GM12878 (cell line): ENCODE data around the gene KLHL18. TPM values are rescaled to one million over a fixed set of nuclear protein-coding genes. Genes with fewer than 3 reads are reported as not detected.

Source experiments
- ATAC-seq: fragments of 200-7000 bp; cut with Tn5 transposase; 3 replicates; pipeline ENCODE4 v1.9.1; 2020; ENCODE audit warnings: mild to moderate bottlenecking, moderate library complexity
- Bru-seq: library from RNA; stranded (reverse); fragments of 400-500 nt; gene quantifications from one replicate; lab custom pipeline; 2021; lab: Mats Ljungman, UMichigan
- BruChase-seq, 2 experiments: library from RNA; stranded (reverse); fragments of 400-500 nt; gene quantifications; one replicate each; lab custom pipeline; 2021; lab: Mats Ljungman, UMichigan
- BruUV-seq: library from RNA; stranded (reverse); fragments of 400-500 nt; replicated peaks from 2 replicates; lab custom pipeline; 2021; lab: Mats Ljungman, UMichigan
- CTCF ChIA-PET: fragments of 300-600 bp; sonication (Branson Sonifier 250); formaldehyde crosslinking; extraction: SDS; loops from one replicate; lab custom pipeline; 2021; ENCODE audit warnings: inconsistent platforms; lab: Yijun Ruan, JAX
- POLR2A ChIA-PET: fragments of 350-600 bp; formaldehyde crosslinking; extraction: SDS; loops from one replicate; lab custom pipeline; 2021; ENCODE audit warnings: inconsistent platforms; lab: Charles Lee
- RAD21 ChIA-PET: fragments of 300-600 bp; sonication (Branson Sonifier 250); formaldehyde crosslinking; loops from one replicate; lab custom pipeline; 2023; ENCODE audit warnings: antibody characterized with exemption; ENCODE audit not compliant: unreplicated experiment; lab: Charles Lee
- SMC1A ChIA-PET: fragments of 300-600 bp; sonication (Branson Sonifier 250); formaldehyde crosslinking; loops from one replicate; lab custom pipeline; 2023; ENCODE audit not compliant: unreplicated experiment, uncharacterized antibody; lab: Charles Lee
- DNase-seq: peaks from one replicate; pipeline ENCODE4 v3.0.0-alpha.2; 2011; ENCODE audit warnings: low read depth, low spot score
- FAIRE-seq: peaks from 3 replicates; lab custom pipeline; 2011; peaks lifted over from hg19 to GRCh38; lab: Jason Lieb, UNC
- H2AFZ ChIP-seq: 2 replicates; pipeline ENCODE4 v1.6.0; 2011; ENCODE audit warnings: low read depth, low read length, control low read depth; ENCODE audit not compliant: control insufficient read depth
- H3K27ac ChIP-seq: 2 replicates; pipeline ENCODE4 v1.5.1; 2011; ENCODE audit warnings: control low read depth; ENCODE audit not compliant: control insufficient read depth, insufficient read depth
- H3K27me3 ChIP-seq, 2 experiments: replicated peaks in 1 of 2; 2 replicates each; pipeline versions ENCODE4 v1.6.0 to v1.6.1; 2011; ENCODE audit warnings: low read length in 1 of 2; ENCODE audit not compliant: control insufficient read depth in 2 of 2, insufficient read depth in 2 of 2
- H3K36me3 ChIP-seq, 2 experiments: 2 replicates each; pipeline ENCODE4 v1.5.1; 2011; ENCODE audit warnings: low read length in 1 of 2; ENCODE audit not compliant: control insufficient read depth in 2 of 2, insufficient read depth in 2 of 2
- H3K4me1 ChIP-seq: 2 replicates; pipeline ENCODE4 v1.6.1; 2011; ENCODE audit warnings: mild to moderate bottlenecking, low read length, moderate library complexity, mixed read lengths; ENCODE audit not compliant: control insufficient read depth, insufficient read depth
- H3K4me2 ChIP-seq: 2 replicates; pipeline ENCODE4 v1.6.0; 2011; ENCODE audit warnings: control low read depth; ENCODE audit not compliant: control insufficient read depth, insufficient read depth
- H3K4me3 ChIP-seq: fragments of 200-600 bp; sonication (generic); 2 replicates; pipeline ENCODE4 v1.5.1; 2016
- H3K79me2 ChIP-seq: 2 replicates; pipeline ENCODE4 v1.6.0; 2011; ENCODE audit warnings: low read length; ENCODE audit not compliant: control insufficient read depth, insufficient read depth
- H3K9ac ChIP-seq: 2 replicates; pipeline ENCODE4 v1.8.0; 2011; ENCODE audit warnings: low read length, control low read depth, mixed read lengths; ENCODE audit not compliant: control insufficient read depth, insufficient read depth
- H3K9me3 ChIP-seq: replicated peaks from 3 replicates; pipeline ENCODE4 v1.5.1; 2011; ENCODE audit warnings: mild to moderate bottlenecking, low read length; ENCODE audit not compliant: control insufficient read depth, insufficient read depth
- H4K20me1 ChIP-seq: 2 replicates; pipeline ENCODE4 v1.6.0; 2011; ENCODE audit not compliant: control insufficient read depth, insufficient read depth
- BHLHE40 ChIP-seq, 2 experiments: fragments of 450-650 bp in 1 of 2; IDR thresholded peaks; 2 replicates each; pipeline ENCODE4 v1.6.1; 2011 to 2017; ENCODE audit warnings: low read depth in 2 of 2, borderline replicate concordance in 1 of 2, improper control_type of control experiment in 1 of 2, low read length in 1 of 2, mild to moderate bottlenecking in 1 of 2
- GATAD2B ChIP-seq: fragments of 450-650 bp; conservative IDR thresholded peaks from 2 replicates; pipeline ENCODE4 v1.6.1; 2017; ENCODE audit warnings: low read depth, mild to moderate bottlenecking, moderate library complexity
- HDGF ChIP-seq: fragments of 450-650 bp; IDR thresholded peaks from 2 replicates; pipeline ENCODE4 v1.6.1; 2016; ENCODE audit warnings: antibody characterized with exemption
- IRF3 ChIP-seq: fragments of 450-650 bp; IDR thresholded peaks from 2 replicates; pipeline ENCODE4 v1.6.1; 2014; ENCODE audit warnings: mild to moderate bottlenecking
- MLLT1 ChIP-seq: fragments of 450-650 bp; IDR thresholded peaks from 2 replicates; pipeline ENCODE4 v1.6.1; 2016; ENCODE audit warnings: mild to moderate bottlenecking
- TAF1 ChIP-seq: IDR thresholded peaks from 2 replicates; pipeline ENCODE4 v1.6.1; 2011; ENCODE audit warnings: mild to moderate bottlenecking, low read depth, low read length, borderline replicate concordance
- ZBTB40 ChIP-seq: fragments of 450-650 bp; IDR thresholded peaks from 2 replicates; pipeline ENCODE4 v1.6.1; 2016; ENCODE audit warnings: mild to moderate bottlenecking, moderate library complexity, borderline replicate concordance
- WGBS: methylation state at CpG from one replicate; pipeline ENCODE4 v1.1.6; 2016; ENCODE audit warnings: low lambda C conversion rate; ENCODE audit not compliant: insufficient replicate concordance, insufficient coverage; ENCODE audit errors: missing lambda C conversion rate; 5-methylcytosine and 5-hydroxymethylcytosine counted together
- in situ Hi-C: fragments of 300-500 bp; cut with MboI; formaldehyde crosslinking; loops from 9 replicates; pipeline ENCODE4 v1.14.3; 2018; ENCODE audit warnings: mixed read lengths
- intact Hi-C: fragments of 100-400 bp; cut with micrococcal nuclease; formaldehyde crosslinking; loops from one replicate; pipeline ENCODE4 v1.14.2; 2022; ENCODE audit not compliant: unreplicated experiment
- long read RNA-seq, 2 experiments: library from polyadenylated mRNA; unstranded; transcript quantifications; one replicate each; pipeline ENCODE4 v2.0.0, GENCODE V29; 2019 to 2020
- polyA minus RNA-seq, 3 experiments: library from RNA; depleted of rRNA, polyadenylated mRNA; stranded (reverse); fragments of >200 nt; gene quantifications; 2 replicates each; pipeline ENCODE4 v1.2.3, GENCODE V29; 2011
- polyA plus RNA-seq, 11 experiments: library from polyadenylated mRNA; depleted of rRNA in 4 of 11; unstranded in 6 of 11; stranded (reverse) in 5 of 11; fragments of >200 nt; fragmentation: Nextera tagmentation in 4 of 11; fragmentation: Illumina TruSeq in 1 of 11; extraction: Ambion mirVana in 4 of 11; extraction: Trizol in 1 of 11; gene quantifications; 1 replicate in 1 of 11; 2 replicates in 10 of 11; pipeline versions ENCODE4 v1.2.1 to v1.2.3, GENCODE V29; 2011 to 2016; ENCODE audit warnings: inconsistent platforms in 2 of 11, missing spikeins in 2 of 11, low read depth in 1 of 11
- total RNA-seq, 4 experiments: library from RNA; depleted of rRNA in 3 of 4; stranded (reverse); fragments of >200 nt in 3 of 4; fragmentation: Illumina TruSeq in 1 of 4; extraction: Trizol in 1 of 4; gene quantifications; 2 replicates each; pipeline versions ENCODE4 v1.2.1 to v1.2.3, GENCODE V29; 2013 to 2021

KLHL18 gene
- 47.7 and 66.7 TPM in 2 replicates for total RNA-seq (2013; cell fraction: nucleolus; rRNA removed)
- total RNA-seq (2014; rRNA removed) (28.6 and 32.1 TPM in 2 replicates), total RNA-seq (2014; rRNA removed; fragmentation: Illumina TruSeq; extraction: Trizol) (22.7 and 24.0 TPM in 2 replicates), total RNA-seq (2021) (51.5 and 56.5 TPM in 2 replicates), polyA plus RNA-seq (2011; rRNA removed) (36.7 and 61.5 TPM in 2 replicates), polyA plus RNA-seq (2014; fragmentation: Illumina TruSeq; extraction: Trizol) (20.2 and 28.5 TPM in 2 replicates), polyA plus RNA-seq (2014; fragmentation: Nextera tagmentation; extraction: Ambion mirVana) (10 to 100 TPM; 65.6 to 69.8 TPM), polyA plus RNA-seq (2014; rRNA removed) (32.6 and 35.6 TPM in 2 replicates), polyA plus RNA-seq (2016; fragmentation: Nextera tagmentation; extraction: Ambion mirVana) (10 to 100 TPM; 51.8 to 56.6 TPM), polyA minus RNA-seq (2011; rRNA and poly(A)+ RNA removed) (49.1 and 54.9 TPM in 2 replicates), Bru-seq, nascent RNA (percentile 75 among the genes with signal in this experiment), BruChase-seq, experiment 1, labeled RNA remaining after a 6-hour chase (percentile 80 among the genes with signal in this experiment), BruChase-seq, experiment 2, labeled RNA remaining after a 2-hour chase (percentile 82 among the genes with signal in this experiment)
- polyA plus RNA-seq (2011; ENCODE audit: low read depth): 12.4 TPM
- polyA plus RNA-seq (2011; cell fraction: cytosol; rRNA removed): 64.6 and 76.1 TPM in 2 replicates
- polyA plus RNA-seq (2011; cell fraction: nucleus; rRNA removed): 39.0 and 50.3 TPM in 2 replicates
- 26.6 and 31.3 TPM in 2 replicates for polyA plus RNA-seq (2012)
- polyA minus RNA-seq (2011; cell fraction: cytosol; rRNA and poly(A)+ RNA removed): 11.1 and 13.2 TPM in 2 replicates
- polyA minus RNA-seq (2011; cell fraction: nucleus; rRNA and poly(A)+ RNA removed): 10.8 and 22.6 TPM in 2 replicates
- long read RNA-seq, experiment 1, full-length matches to known transcripts: 6 of 18 reads
- long read RNA-seq, experiment 1, partial matches to known transcripts: 3 of 18 reads
- long read RNA-seq, experiment 1, other reads (novel, unspliced or antisense): 9 of 18 reads
- long read RNA-seq, experiment 2, full-length matches to known transcripts: 21 of 68 reads
- long read RNA-seq, experiment 2, partial matches to known transcripts: 27 of 68 reads
- long read RNA-seq, experiment 2, other reads (novel, unspliced or antisense): 20 of 68 reads

GRCh38 chr3:47282424-47283192 lies at the start of gene KLHL18, which contains the start of gene KIF9:
Gene KLHL18 (plus strand): TSS chr3:47282944. CDS start chr3:47282966, 22 bp downstream.
Gene KIF9 (minus strand): TSS chr3:47282799. CDS start chr3:47277374, 5,425 bp downstream.
- ChIA-PET CTCF (interaction anchor here (0.7 to 3.9 kb wide), 9 partner anchors 9 to 356 kb away, joined by 3 to 21 read pairs (median 4); partner anchors contain the start of gene SETD2), RAD21 (interaction anchor here (0.6 to 3.2 kb wide), 10 partner anchors 8 to 118 kb away, joined by 3 to 14 read pairs (median 5); partner anchors contain the start of gene SETD2), POLR2A (interaction anchor here (1.0 to 2.0 kb wide), 7 partner anchors 10 to 118 kb away, joined by 3 to 15 read pairs (median 4); partner anchors contain the start of genes PTPN23 and SETD2), SMC1A (interaction anchor here (0.9 to 2.4 kb wide), 8 partner anchors 10 to 117 kb away, joined by 3 to 30 read pairs (median 4); no protein-coding TSS in a partner anchor)
- under 1% methylated on average over 67 of the region's 82 CpGs for WGBS
- intact Hi-C loops: loop anchor here (1.0 to 10.0 kb wide), 4 partner anchors 42 to 120 kb away; no protein-coding TSS in a partner anchor
- H4K20me1 ChIP-seq: no peaks in the 10 kb centered on the region
- in situ Hi-C loops: no loop called here
- H3K4me3 ChIP-seq: peak within 1 kb of the TSS; percentile 95
- H3K9me3 ChIP-seq: no peaks in the 10 kb centered on the region
- FAIRE-seq (peak; percentile 74), DNase-seq (peak; percentile 89), ATAC-seq (peak; percentile 90)
- H3K79me2 ChIP-seq: peaks cover 46% of the 10 kb centered on the region
- peak within 1 kb of the TSS; percentile 78 for H3K9ac ChIP-seq
- peak within 1 kb of the TSS; percentile 92 for H3K27ac ChIP-seq
- BruUV-seq: no TSS peak
- H3K36me3 ChIP-seq: no peaks in the 10 kb centered on the region
- peak within 1 kb of the TSS; percentile 74 for H3K4me2 ChIP-seq
- peaks cover 12% of the 10 kb centered on the region for H3K4me1 ChIP-seq
- peak within 1 kb of the TSS; percentile 95 for H2AFZ ChIP-seq
- H3K27me3 ChIP-seq: no peaks in the 10 kb centered on the region
- peak; percentile 63; the same call in 1 of the 2 replicates for TF ChIP-seq TAF1
- TF ChIP-seq BHLHE40 (IDR thresholded peaks at IDR 0.05; ENCODE audit: borderline replicate concordance in 1 of 2, low read depth in 2 of 2, low read length in 1 of 2): peak; percentile 34 to 82; a peak in 1 of 4 replicates
- peak; percentile 38; the same call in 1 of the 2 replicates for TF ChIP-seq IRF3
- peak; percentile 78 for TF ChIP-seq HDGF
- peak; percentile 84 for TF ChIP-seq MLLT1
- peak; percentile 97 for TF ChIP-seq GATAD2B
- peak; percentile 97 for TF ChIP-seq ZBTB40
